ENCODE results near the gene C7orf57. TPM values are rescaled to one million over a fixed set of nuclear protein-coding genes. Genes with fewer than 3 reads are reported as not detected.
"Not testable (repeated sequence)": the region's sequence is repeated elsewhere in the genome, so short reads cannot be mapped to it uniquely, and the experiment has no call there.

Gene C7orf57
- total RNA-seq, 1 experiment from 2014 or later: 3.2 TPM

DNA sequence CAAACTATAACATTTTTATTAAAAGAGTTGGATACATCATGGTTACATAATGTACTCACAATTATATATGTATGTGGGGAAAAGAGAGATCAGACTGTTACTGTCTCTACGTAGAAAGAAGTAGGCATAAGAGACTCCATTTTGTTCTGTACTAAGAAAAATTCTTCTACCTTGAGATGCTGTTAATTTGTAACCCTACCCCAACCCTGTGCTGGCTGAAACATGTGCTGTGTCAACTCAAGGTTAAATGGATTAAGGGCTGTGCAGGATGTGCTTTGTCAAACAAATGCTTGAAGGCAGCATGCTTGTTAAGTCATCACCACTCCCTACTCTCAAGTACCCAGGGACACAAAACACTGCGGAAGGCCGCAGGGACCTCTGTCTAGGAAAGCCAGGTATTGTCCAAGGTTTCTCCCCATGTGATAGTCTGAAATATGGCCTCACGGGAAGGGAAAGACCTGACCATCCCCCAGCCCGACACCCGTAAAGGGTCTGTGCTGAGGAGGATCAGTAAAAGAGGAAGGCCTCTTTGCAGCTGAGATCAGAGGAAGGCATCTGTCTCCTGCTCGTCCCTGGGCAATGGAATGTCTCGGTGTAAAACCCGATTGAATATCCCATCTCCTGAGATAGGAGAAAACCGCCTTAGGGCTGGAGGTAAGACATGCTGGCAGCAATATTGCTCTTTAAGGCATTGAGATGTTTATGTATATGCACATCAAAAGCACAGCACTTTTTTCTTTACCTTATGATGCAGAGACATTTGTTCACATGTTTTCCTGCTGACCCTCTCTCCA, 45.5 kb upstream of the C7orf57 start:
- Histone ChIP-seq H3K27ac (ENCODE audit: low read length) (peak overlapping the region; percentile 18; the same call in 1 of the 2 replicates), H3K4me1 (ENCODE audit: control insufficient read depth, insufficient read depth, low read length) (peaks cover 22% of the 10 kb centered on the region)
- POLR2A ChIA-PET; H3K36me3 ChIP-seq (ENCODE audit: control insufficient read depth, insufficient read depth, low read length); H3K4me3 ChIP-seq (ENCODE audit: low read depth in 2 of 2, low read length in 2 of 2); DNase-seq (ENCODE audit: low read depth, low spot score); BruUV-seq (replicated peaks); ATAC-seq; CTCF ChIA-PET; H3K9me3 ChIP-seq (ENCODE audit: control insufficient read depth, insufficient read depth, low read depth, low read length); H3K27me3 ChIP-seq (ENCODE audit: control insufficient read depth, insufficient read depth, low read length): not testable (repeated sequence)
- intact Hi-C loops (cut with micrococcal nuclease; ENCODE audit: unreplicated experiment) (loop anchor here (5.0 kb wide), 2 partner anchors 97 to 162 kb away; partner anchors contain the start of gene UPP1), in situ Hi-C loops (cut with HindIII; ENCODE audit: low pct_unique_long_range_greater_than_20kb, low sequenced_read_pairs) (loop anchor here (10.0 kb wide), 1 partner anchor 85 kb away; no protein-coding TSS in a partner anchor)

DNA sequence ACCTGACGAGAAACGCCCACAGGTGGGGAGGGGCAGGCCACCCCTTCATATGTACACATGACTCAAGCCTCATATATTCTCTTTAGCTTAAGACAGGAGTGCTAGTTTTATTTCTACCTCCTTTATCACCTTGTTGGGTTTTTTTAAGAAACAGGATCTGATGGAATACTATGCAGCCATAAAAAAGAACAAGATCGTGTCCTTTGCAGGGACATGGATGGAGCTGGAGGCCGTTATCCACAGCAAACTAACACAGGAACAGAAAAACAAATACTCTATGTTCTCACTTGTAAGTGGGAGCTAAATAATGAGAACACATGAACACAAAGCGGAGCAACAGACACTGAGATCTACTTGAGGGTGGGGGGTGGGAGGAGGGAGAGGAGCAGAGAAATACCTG, 44.8 kb upstream of the C7orf57 start:
- ATAC-seq (no peak), DNase-seq (ENCODE audit: low read depth, low spot score) (no peak)
- TF ChIP-seq TCF7L2 (IDR thresholded peaks at IDR 0.05; ENCODE audit: low read depth, low read length) (no peak), SIN3A (IDR thresholded peaks at IDR 0.05; ENCODE audit: borderline replicate concordance, insufficient read depth, low read depth, low read length) (no peak), POLR2AphosphoS5 (IDR thresholded peaks at IDR 0.05; ENCODE audit: low read depth, low read length) (no peak)
- TF ChIP-seq, protein P1, sequence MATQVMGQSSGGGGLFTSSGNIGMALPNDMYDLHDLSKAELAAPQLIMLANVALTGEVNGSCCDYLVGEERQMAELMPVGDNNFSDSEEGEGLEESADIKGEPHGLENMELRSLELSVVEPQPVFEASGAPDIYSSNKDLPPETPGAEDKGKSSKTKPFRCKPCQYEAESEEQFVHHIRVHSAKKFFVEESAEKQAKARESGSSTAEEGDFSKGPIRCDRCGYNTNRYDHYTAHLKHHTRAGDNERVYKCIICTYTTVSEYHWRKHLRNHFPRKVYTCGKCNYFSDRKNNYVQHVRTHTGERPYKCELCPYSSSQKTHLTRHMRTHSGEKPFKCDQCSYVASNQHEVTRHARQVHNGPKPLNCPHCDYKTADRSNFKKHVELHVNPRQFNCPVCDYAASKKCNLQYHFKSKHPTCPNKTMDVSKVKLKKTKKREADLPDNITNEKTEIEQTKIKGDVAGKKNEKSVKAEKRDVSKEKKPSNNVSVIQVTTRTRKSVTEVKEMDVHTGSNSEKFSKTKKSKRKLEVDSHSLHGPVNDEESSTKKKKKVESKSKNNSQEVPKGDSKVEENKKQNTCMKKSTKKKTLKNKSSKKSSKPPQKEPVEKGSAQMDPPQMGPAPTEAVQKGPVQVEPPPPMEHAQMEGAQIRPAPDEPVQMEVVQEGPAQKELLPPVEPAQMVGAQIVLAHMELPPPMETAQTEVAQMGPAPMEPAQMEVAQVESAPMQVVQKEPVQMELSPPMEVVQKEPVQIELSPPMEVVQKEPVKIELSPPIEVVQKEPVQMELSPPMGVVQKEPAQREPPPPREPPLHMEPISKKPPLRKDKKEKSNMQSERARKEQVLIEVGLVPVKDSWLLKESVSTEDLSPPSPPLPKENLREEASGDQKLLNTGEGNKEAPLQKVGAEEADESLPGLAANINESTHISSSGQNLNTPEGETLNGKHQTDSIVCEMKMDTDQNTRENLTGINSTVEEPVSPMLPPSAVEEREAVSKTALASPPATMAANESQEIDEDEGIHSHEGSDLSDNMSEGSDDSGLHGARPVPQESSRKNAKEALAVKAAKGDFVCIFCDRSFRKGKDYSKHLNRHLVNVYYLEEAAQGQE (IDR thresholded peaks at IDR 0.05; ENCODE audit: insufficient read depth in 1 of 2, low read depth in 2 of 2, low read length in 1 of 2): no peak
- TF ChIP-seq, protein P2, sequence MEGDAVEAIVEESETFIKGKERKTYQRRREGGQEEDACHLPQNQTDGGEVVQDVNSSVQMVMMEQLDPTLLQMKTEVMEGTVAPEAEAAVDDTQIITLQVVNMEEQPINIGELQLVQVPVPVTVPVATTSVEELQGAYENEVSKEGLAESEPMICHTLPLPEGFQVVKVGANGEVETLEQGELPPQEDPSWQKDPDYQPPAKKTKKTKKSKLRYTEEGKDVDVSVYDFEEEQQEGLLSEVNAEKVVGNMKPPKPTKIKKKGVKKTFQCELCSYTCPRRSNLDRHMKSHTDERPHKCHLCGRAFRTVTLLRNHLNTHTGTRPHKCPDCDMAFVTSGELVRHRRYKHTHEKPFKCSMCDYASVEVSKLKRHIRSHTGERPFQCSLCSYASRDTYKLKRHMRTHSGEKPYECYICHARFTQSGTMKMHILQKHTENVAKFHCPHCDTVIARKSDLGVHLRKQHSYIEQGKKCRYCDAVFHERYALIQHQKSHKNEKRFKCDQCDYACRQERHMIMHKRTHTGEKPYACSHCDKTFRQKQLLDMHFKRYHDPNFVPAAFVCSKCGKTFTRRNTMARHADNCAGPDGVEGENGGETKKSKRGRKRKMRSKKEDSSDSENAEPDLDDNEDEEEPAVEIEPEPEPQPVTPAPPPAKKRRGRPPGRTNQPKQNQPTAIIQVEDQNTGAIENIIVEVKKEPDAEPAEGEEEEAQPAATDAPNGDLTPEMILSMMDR (IDR thresholded peaks at IDR 0.05): no peak
- ChIA-PET CTCF (interaction anchor here (1.9 kb wide), 1 partner anchor 164 kb away, joined by 5 read pairs; no protein-coding TSS in a partner anchor), POLR2A (no interaction called here)
- no peaks in the 10 kb centered on the region for H3K27me3 ChIP-seq (ENCODE audit: control insufficient read depth, insufficient read depth, low read length)
- H3K4me3 ChIP-seq (ENCODE audit: low read depth in 2 of 2, low read length in 2 of 2): no peak overlapping the region
- H3K4me1 ChIP-seq (ENCODE audit: control insufficient read depth, insufficient read depth, low read length): peaks cover 22% of the 10 kb centered on the region
- no peaks in the 10 kb centered on the region for H3K36me3 ChIP-seq (ENCODE audit: control insufficient read depth, insufficient read depth, low read length)
- no peaks in the 10 kb centered on the region for H3K9me3 ChIP-seq (ENCODE audit: control insufficient read depth, insufficient read depth, low read depth, low read length)
- peak overlapping the region; percentile 96 for H3K27ac ChIP-seq (ENCODE audit: low read length)
- no TSS peak for BruUV-seq (replicated peaks)
- intact Hi-C loops (cut with micrococcal nuclease; ENCODE audit: unreplicated experiment) (loop anchor here (5.0 kb wide), 2 partner anchors 97 to 162 kb away; partner anchors contain the start of gene UPP1), in situ Hi-C loops (cut with HindIII; ENCODE audit: low pct_unique_long_range_greater_than_20kb, low sequenced_read_pairs) (loop anchor here (10.0 kb wide), 1 partner anchor 84 kb away; no protein-coding TSS in a partner anchor)
